ENCODE data around the gene KIAA1671.
"Not testable (repeated sequence)": the region's sequence is repeated elsewhere in the genome, so short reads cannot be mapped to it uniquely, and the experiment has no call there.

KIAA1671 gene

DNA sequence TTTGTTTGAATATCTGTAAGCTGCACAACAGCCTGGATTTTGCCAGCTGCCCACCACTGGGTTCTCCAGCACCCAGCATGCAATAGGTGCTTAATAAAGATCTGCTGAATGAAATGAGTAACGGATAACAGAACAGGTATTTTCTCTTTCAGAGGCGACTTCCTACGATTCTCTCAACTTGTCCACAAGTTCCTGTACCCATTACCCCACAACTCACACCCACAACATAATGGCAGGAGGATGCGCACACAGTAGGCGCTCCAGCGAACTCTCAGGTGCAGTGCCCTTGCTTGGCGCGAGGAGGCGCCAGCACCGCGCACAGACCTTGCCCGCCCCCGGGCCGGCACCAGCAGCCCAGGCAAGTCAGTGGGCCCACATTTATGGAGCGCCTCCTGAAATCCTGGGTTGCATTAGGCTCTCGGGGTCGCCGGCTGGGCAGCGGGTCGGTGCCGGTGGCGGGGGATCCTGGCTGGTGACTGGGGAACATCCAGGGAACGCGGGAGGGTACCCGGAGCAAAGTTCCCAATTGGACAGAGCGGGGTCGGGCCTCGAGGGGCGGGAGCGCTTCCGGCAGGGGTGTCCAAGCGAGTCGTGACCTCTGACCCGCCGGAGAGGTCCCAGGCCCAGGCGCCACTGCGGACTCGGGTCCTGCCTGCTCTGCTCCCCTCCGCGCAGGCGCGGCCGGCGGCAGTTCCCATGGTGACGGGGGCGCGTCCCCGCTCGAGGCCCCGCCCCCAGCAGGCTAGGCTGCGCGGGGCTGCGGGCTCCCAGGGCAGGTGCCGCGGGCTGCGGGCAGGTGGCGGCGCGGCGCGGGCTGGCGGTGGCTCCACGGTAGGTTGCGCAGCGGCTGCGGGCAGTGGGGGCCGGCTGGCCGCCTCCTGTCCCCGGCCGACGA is at the start of gene KIAA1671:
Gene KIAA1671 (plus strand): TSS at position 775 of the 895 bp plus-strand sequence. CDS start 75,284 bp downstream, outside the sequence.
- DNase-seq = peak; percentile 85 to 88

DNA sequence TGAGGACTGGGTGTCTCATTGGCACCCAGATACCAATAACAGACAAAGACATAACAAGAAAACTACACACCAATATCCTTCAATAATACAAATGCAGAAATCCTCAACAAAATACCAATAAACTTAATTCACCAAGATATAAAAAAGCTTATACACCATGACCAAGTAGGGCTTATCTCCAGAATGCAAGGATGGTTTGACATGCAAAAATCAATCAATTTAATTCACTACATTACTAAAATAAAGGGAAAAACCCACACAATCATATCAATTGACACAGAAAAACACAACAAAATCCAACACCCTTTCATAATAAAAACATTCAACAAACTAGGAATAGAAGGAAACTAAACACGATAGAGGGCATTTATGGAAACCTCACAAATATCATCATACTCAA is 46.6 kb upstream of the KIAA1671 start:
- no peak for DNase-seq

GRCh38 chr22:24907101-24907500 is 45.4 kb upstream of the KIAA1671 start:
- not testable (repeated sequence) for DNase-seq

DNA sequence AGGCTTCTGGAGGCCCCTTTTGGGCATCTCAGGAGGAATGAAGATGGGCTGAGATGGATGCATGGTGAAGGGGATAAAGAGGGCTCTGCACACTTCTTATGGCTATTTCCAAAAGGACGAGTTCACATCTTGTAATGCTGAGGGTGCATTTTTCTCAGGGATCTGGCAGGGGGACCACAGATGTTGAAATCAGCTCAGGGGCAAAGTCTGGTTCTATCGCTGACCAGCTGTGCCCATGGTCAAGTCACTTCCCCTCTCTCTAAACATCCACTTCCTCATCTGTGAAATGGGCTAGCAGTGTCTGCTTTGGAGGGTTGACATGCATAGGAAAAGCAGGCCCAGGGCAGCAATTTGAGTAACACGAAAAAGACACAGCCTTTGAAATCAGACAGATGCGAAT is 32.5 kb upstream of the KIAA1671 start:
- no peak for DNase-seq

GRCh38 chr22:24925586-24926427 is 26.7 kb upstream of the KIAA1671 start:
- no peak for DNase-seq

DNA sequence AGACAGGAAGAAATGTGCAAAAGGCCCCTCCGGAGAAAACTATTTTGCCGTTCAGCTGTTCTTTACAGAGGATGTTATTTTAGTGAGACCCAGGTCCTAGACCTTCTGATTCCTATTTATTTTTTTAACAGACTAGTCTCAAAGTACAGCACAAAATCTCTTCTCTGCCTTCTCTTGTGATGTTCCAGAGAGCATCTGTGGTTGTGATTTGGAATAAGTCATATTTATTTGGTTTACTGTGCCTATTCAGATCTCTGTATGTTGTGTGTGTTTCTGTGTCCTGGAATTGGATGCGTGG is 26.1 kb upstream of the KIAA1671 start:
- DNase-seq = no peak

GRCh38 chr22:24926849-24927579 is 25.5 kb upstream of the KIAA1671 start:
- DNase-seq = no peak

DNA sequence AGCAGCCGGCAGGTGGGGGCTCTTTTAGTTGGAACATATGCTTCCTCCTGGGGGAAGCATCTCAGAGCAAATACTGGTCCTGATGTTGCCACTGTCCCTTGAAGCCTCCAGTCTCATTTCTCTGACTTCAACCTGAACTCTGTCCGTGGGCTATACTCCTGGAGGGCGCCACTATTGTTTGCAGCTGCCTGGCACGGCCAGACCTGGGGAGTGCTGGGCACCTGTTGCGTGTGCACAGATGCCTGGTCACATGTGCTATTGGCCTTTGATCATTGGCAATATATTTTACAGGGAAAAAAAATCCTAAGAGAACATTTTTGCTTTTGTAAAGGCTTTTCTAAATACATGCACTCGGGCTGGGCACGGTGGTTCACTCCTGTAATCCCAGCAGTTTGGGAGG is 24.2 kb upstream of the KIAA1671 start:
- no peak for DNase-seq

DNA sequence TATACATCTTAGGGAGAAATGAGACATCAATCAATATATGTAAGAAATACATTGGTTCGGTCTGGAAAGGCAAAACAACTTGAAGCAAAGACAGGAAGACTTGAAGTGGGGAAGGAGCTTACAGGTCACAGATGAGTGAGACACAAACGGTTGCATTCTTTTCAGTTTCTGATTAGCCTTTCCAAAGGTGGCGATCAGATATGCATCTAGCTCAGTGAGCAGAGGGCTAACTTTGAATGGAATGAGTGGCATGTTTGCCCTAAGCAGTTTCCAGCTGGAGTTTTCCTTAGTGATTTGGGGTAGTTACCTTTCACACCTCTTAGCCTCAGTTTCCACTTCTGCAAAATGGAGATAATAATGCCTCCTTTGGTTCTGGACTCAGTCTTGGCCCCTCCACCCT is 21.8 kb upstream of the KIAA1671 start:
- no peak for DNase-seq

- DNase-seq = no peak
Observed at GRCh38 chr22:24935771-24936483, 16.6 kb upstream of the KIAA1671 start.

DNA sequence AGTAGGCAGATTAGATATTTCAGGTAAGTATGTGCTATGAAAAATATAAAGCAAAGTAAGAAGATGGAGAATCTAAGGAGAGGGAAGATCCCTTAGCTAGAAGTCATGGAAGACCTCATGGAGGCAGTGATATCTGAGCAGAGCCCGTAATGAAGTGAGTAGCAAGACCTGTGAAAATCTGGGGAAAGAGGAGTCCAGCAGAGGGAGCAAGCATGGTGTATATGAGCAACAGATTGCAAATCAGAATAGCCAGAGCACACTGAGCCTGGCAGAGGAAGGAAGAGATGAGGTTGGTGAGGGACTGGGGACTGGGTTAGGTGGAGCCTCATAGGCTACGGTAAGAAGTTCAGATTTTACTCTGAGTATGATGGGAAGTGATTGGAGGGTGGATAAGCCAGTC is 15.4 kb upstream of the KIAA1671 start:
- DNase-seq = peak; percentile 29 to 54

GRCh38 chr22:24938741-24939341 is 13.7 kb upstream of the KIAA1671 start:
- DNase-seq = peak; percentile 49 to 60

GRCh38 chr22:24942301-24942700 is 10.2 kb upstream of the KIAA1671 start:
- DNase-seq = no peak

DNA sequence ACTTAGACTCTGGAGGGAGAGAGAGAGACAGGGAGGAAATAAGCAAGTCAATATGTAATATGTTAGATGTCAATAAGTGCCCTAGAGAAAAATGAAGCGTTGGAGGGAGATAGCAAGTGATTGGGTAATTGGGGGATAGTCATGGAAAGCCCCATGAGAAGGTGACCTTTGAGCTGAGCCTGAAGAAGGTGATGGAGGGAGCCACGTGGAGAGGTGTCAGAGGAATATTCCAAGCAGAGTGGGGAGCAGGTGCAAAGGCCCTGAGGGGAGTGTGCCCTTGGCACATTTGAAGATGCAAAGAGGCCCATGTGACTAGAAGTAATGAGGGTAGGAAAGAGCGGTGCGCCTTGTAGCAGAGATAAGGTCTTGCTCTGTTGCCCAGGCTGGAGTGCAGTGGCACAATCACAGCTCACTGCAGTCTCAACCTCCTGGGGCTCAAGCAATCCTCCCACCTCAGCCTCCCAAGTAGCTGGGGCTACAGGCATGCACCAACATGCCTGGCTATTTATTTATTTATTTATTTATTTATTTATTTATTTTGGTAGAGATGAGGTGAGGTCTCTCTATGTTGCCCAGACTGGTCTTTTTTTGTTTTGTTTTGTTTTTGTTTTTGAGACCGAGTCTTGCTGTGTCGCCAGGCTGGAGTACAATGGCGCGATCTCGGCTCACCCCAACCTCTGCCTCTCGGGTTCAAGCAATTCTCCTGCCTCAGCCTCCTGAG is 8.1 kb upstream of the KIAA1671 start:
- no peak for DNase-seq

DNA sequence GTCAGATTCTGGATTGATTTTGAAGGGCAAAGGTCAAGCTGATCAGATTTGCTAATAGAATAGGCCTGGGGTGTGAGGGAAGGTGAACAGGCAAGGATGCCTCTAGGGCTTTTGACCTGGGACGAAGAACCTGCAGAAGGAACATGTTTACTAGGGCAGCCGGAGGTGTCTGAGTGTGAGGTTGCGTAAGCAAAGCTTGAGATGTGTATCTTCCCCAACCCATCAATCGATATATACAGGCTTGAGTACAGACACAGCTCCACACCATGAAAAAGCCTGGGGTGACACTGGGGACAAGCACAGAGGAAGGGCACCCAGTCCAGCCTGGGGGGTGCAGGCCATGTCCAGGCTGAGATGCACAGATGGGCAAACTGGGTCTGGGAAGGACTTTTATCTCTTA is 7.1 kb upstream of the KIAA1671 start:
- no peak for DNase-seq

GRCh38 chr22:24947383-24947782 is 5.1 kb upstream of the KIAA1671 start:
- DNase-seq = no peak

DNA sequence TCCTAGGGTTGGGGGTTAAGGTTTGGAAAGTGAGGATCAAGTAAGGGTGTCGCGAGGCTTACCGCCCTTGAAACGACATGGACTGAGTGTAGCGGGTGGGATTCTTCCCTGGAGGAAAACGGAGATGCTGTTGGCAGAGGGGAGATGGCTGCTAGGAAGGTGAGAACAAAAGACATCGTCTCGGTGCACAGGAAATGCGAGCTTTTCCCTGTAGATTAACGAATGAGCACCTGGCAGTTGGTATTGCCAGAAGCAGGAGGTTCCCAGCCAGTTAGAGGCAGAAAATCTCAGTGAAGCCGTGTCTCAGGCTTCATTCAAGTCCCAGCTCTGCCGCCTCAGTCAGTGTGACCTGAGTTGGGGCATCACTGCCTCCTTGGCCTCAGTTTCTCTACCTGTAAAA is 4.6 kb upstream of the KIAA1671 start:
- no peak for DNase-seq

DNA sequence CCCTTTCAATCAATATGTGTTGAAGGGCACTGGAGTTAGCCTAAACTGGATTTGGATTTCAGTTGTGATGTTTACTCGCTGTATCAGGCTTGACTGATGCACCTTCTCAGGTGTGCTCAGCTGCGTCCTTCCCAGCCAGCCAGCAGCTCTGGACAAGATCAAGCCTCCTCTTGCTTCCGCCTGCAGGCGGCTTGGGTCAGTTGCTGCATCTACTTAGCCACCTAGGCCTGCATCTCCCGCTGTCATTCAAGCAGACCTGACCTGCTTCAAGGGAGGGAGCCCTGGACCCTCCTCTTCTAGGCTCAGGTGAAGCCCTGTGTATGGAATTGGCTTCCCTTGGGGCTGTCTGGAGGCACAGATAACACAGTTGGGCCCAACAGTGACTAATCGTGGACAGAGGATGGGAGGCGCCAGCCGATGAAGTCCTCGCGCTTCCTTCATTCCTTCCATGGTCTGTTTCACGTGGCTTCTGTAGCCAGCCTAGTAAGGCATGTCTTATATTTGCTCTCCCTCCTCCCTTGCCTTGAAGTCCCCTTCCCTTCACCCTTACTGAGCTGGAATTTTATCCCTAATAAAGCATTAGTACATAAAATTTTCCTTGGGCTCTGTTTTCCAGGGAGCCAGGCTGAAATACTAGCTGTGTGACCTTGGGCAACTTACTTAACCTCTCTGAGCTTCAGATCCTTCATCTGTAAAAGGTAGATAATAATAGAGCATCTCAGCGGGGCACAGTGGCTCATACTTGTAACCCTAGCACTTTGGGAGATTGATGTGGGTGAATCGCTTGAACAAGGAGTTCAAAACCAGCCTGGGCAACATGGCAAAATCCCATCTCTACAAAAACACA is 3.9 kb upstream of the KIAA1671 start:
- no peak for DNase-seq

- DNase-seq = peak; percentile 20 to 56
Observed at GRCh38 chr22:24950272-24950902, 2.1 kb upstream of the KIAA1671 start.

- DNase-seq = peak; percentile 73 to 79
Observed at GRCh38 chr22:24952837-24953383, 394 bp downstream of the KIAA1671 start.

All from SHP77 (cell line).